A673 (cell line): Measurements from ENCODE around the gene ACHE. TPM values are rescaled to one million over a fixed set of nuclear protein-coding genes. Genes with fewer than 3 reads are reported as not detected.

Experiments
- BruUV-seq: library from RNA; stranded (reverse); fragments of 400-500 nt; replicated peaks from 2 replicates; lab custom pipeline; 2021; lab: Mats Ljungman, UMichigan
- CTCF ChIA-PET: fragments of 300-600 bp; sonication (Branson Sonifier 250); formaldehyde crosslinking; loops from one replicate; lab custom pipeline; 2022; ENCODE audit warnings: antibody characterized with exemption; lab: Charles Lee
- POLR2A ChIA-PET: fragments of 300-600 bp; sonication (Branson Sonifier 250); formaldehyde crosslinking; loops from one replicate; lab custom pipeline; 2022; ENCODE audit warnings: antibody characterized with exemption; ENCODE audit not compliant: low non-redundant PET; lab: Charles Lee
- DNase-seq: peaks from one replicate; pipeline ENCODE4 v3.0.0-alpha.2; 2015; ENCODE audit warnings: low spot score
- H3K27ac ChIP-seq: fragments of 200-600 bp; sonication (generic); 2 replicates; pipeline ENCODE4 v1.5.1; 2016; ENCODE audit warnings: mixed run types, low read depth, mild to moderate bottlenecking, mixed read lengths, antibody characterized with exemption, low read length; ENCODE audit not compliant: poor library complexity, severe bottlenecking
- H3K27me3 ChIP-seq: fragments of 200-600 bp; sonication (generic); replicated peaks from 2 replicates; pipeline ENCODE4 v1.6.1; 2017; ENCODE audit warnings: mixed run types, low read depth, mild to moderate bottlenecking, mixed read lengths, antibody characterized with exemption, low read length; ENCODE audit not compliant: insufficient read depth, poor library complexity
- H3K36me3 ChIP-seq: fragments of 200-600 bp; sonication (generic); 2 replicates; pipeline ENCODE4 v1.6.1; 2016; ENCODE audit warnings: mixed run types, mild to moderate bottlenecking, mixed read lengths, antibody characterized with exemption, low read length; ENCODE audit not compliant: insufficient read depth, poor library complexity, severe bottlenecking
- H3K4me1 ChIP-seq: fragments of 200-600 bp; sonication (generic); 2 replicates; pipeline ENCODE4 v1.6.1; 2017; ENCODE audit warnings: mixed run types, mild to moderate bottlenecking, mixed read lengths, antibody characterized with exemption, low read length; ENCODE audit not compliant: insufficient read depth, poor library complexity, severe bottlenecking
- H3K4me3 ChIP-seq: fragments of 200-600 bp; sonication (generic); 2 replicates; pipeline ENCODE4 v1.5.1; 2016; ENCODE audit warnings: low read depth, mixed run types, mild to moderate bottlenecking, mixed read lengths, low read length; ENCODE audit not compliant: poor library complexity, severe bottlenecking
- H3K9me3 ChIP-seq: fragments of 200-600 bp; sonication (generic); 2 replicates; pipeline ENCODE4 v1.6.1; 2016; ENCODE audit warnings: mixed run types, low read depth, mild to moderate bottlenecking, mixed read lengths, antibody characterized with exemption, low read length; ENCODE audit not compliant: poor library complexity, severe bottlenecking
- CTCF ChIP-seq: fragments of 300-800, 200-600 bp; sonication (generic); conservative IDR thresholded peaks from 2 replicates; pipeline ENCODE4 v1.5.1; 2017; ENCODE audit warnings: low read depth, mild to moderate bottlenecking, antibody characterized with exemption, low read length, moderate library complexity, mixed read lengths
- EZH2 ChIP-seq: fragments of 200-600 bp; sonication (generic); IDR thresholded peaks from 2 replicates; pipeline ENCODE4 v1.6.1; 2017; ENCODE audit warnings: borderline replicate concordance, low read depth, mild to moderate bottlenecking, mixed read lengths, antibody characterized with exemption, low read length; ENCODE audit not compliant: poor library complexity, severe bottlenecking
- intact Hi-C: fragments of 100-400 bp; cut with micrococcal nuclease; formaldehyde crosslinking; loops from one replicate; pipeline ENCODE4 v1.10.0; 2022; ENCODE audit not compliant: unreplicated experiment
- total RNA-seq: library from RNA; stranded (reverse); gene quantifications from 2 replicates; pipeline ENCODE4 v1.2.3, GENCODE V29; 2021

ACHE gene
- total RNA-seq, 1 experiment from 2014 or later = 0.52 TPM

- CTCF ChIA-PET = no interaction called here
- BruUV-seq = no TSS peak
- TF ChIP-seq EZH2 (no peak), CTCF (no peak)
- Histone ChIP-seq H3K9me3 (no peaks in the 10 kb centered on the region), H3K4me1 (peaks cover 20% of the 10 kb centered on the region), H3K27me3 (no peaks in the 10 kb centered on the region), H3K36me3 (peaks cover 69% of the 10 kb centered on the region), H3K4me3 (peak overlapping the region; percentile 99), H3K27ac (peak overlapping the region; percentile 98)
- intact Hi-C loops = no loop called here
- DNase-seq = no peak
- POLR2A ChIA-PET = interaction anchor here (1.1 kb wide), 1 partner anchor 860 kb away, joined by 3 read pairs; no protein-coding TSS in a partner anchor
Measured at GRCh38 chr7:100874300-100874576, 21.4 kb downstream of the ACHE start.

- ChIA-PET CTCF (no interaction called here), POLR2A (no interaction called here)
- no peak for TF ChIP-seq CTCF
- no peak for TF ChIP-seq EZH2
- H3K36me3 ChIP-seq = peaks cover 65% of the 10 kb centered on the region
- peaks cover 20% of the 10 kb centered on the region for H3K4me1 ChIP-seq
- intact Hi-C loops = no loop called here
- no peaks in the 10 kb centered on the region for H3K27me3 ChIP-seq
- no peak for DNase-seq
- H3K4me3 ChIP-seq = peak overlapping the region; percentile 99
- no TSS peak for BruUV-seq
- peak overlapping the region; percentile 98 for H3K27ac ChIP-seq
- no peaks in the 10 kb centered on the region for H3K9me3 ChIP-seq
Measured at GRCh38 chr7:100873599-100874299, 21.9 kb downstream of the ACHE start.

GRCh38 chr7:100867776-100868485 is 27.8 kb downstream of the ACHE start:
- no peak for DNase-seq
- POLR2A ChIA-PET = no interaction called here
- CTCF ChIA-PET = no interaction called here
- peak overlapping the region; percentile 96 for H3K27ac ChIP-seq
- H3K4me1 ChIP-seq = peaks cover 28% of the 10 kb centered on the region
- peaks cover 31% of the 10 kb centered on the region for H3K36me3 ChIP-seq
- peak overlapping the region; percentile 82 for H3K4me3 ChIP-seq
- no peaks in the 10 kb centered on the region for H3K27me3 ChIP-seq
- H3K9me3 ChIP-seq = no peaks in the 10 kb centered on the region
- intact Hi-C loops = no loop called here
- no peak for TF ChIP-seq EZH2
- no peak for TF ChIP-seq CTCF
- BruUV-seq = no TSS peak
